ENCODE data around the gene CAB39.

The CAB39 gene

GRCh38 chr2:230821991-230822520, 109.4 kb downstream of the CAB39 start:
- no peak overlapping the region for H3K4me3 ChIP-seq (replicated peaks; ENCODE audit: insufficient read depth, low read length)
- H3K27ac ChIP-seq (replicated peaks): no peak overlapping the region
- peaks cover 3% of the 10 kb centered on the region for H3K27me3 ChIP-seq (ENCODE audit: insufficient read depth, poor library complexity, severe bottlenecking)
- no peak for DNase-seq (ENCODE audit: low read depth in 1 of 2, low spot score in 1 of 2)
- TF ChIP-seq POLR2AphosphoS5 (IDR thresholded peaks at IDR 0.05; ENCODE audit: low read depth): peak; percentile 57; the same call in 1 of the 2 replicates
- TF ChIP-seq GABPA (IDR thresholded peaks at IDR 0.05; ENCODE audit: low read depth): no peak

GRCh38 chr2:230823264-230823964, 110.8 kb downstream of the CAB39 start:
- TF ChIP-seq POLR2AphosphoS5 (IDR thresholded peaks at IDR 0.05; ENCODE audit: low read depth) (no peak), REST (IDR thresholded peaks at IDR 0.05; ENCODE audit: insufficient replicate concordance, low read depth) (no peak), SPI1 (IDR thresholded peaks at IDR 0.05; ENCODE audit: borderline replicate concordance, low read depth) (no peak), CTCF (IDR thresholded peaks at IDR 0.05; ENCODE audit: insufficient read depth, low read length) (no peak), GABPA (IDR thresholded peaks at IDR 0.05; ENCODE audit: low read depth) (no peak)
- H3K4me3 ChIP-seq (replicated peaks; ENCODE audit: insufficient read depth, low read length): no peak overlapping the region
- H3K27ac ChIP-seq (replicated peaks): no peak overlapping the region
- peaks cover 13% of the 10 kb centered on the region for H3K27me3 ChIP-seq (ENCODE audit: insufficient read depth, poor library complexity, severe bottlenecking)
- no peak for DNase-seq (ENCODE audit: low read depth in 1 of 2, low spot score in 1 of 2)

GRCh38 chr2:230824406-230824978, 111.8 kb downstream of the CAB39 start:
- peak; percentile 47 to 74 for DNase-seq (ENCODE audit: low read depth in 1 of 2, low spot score in 1 of 2)
- TF ChIP-seq CTCF (IDR thresholded peaks at IDR 0.05; ENCODE audit: insufficient read depth, low read length) (peak; percentile 15), REST (IDR thresholded peaks at IDR 0.05; ENCODE audit: insufficient replicate concordance, low read depth) (no peak), POLR2AphosphoS5 (IDR thresholded peaks at IDR 0.05; ENCODE audit: low read depth) (no peak), SPI1 (IDR thresholded peaks at IDR 0.05; ENCODE audit: borderline replicate concordance, low read depth) (no peak), GABPA (IDR thresholded peaks at IDR 0.05; ENCODE audit: low read depth) (no peak)
- Histone ChIP-seq H3K4me3 (replicated peaks; ENCODE audit: insufficient read depth, low read length) (no peak overlapping the region), H3K27me3 (ENCODE audit: insufficient read depth, poor library complexity, severe bottlenecking) (peaks cover 14% of the 10 kb centered on the region), H3K27ac (replicated peaks) (no peak overlapping the region)

- no peak for DNase-seq (ENCODE audit: low read depth in 1 of 2, low spot score in 1 of 2)
- Histone ChIP-seq H3K4me3 (replicated peaks; ENCODE audit: insufficient read depth, low read length) (no peak overlapping the region), H3K27me3 (ENCODE audit: insufficient read depth, poor library complexity, severe bottlenecking) (peaks cover 14% of the 10 kb centered on the region), H3K27ac (replicated peaks) (no peak overlapping the region)
- TF ChIP-seq GABPA (IDR thresholded peaks at IDR 0.05; ENCODE audit: low read depth): no peak
- TF ChIP-seq CTCF (IDR thresholded peaks at IDR 0.05; ENCODE audit: insufficient read depth, low read length): no peak
- no peak for TF ChIP-seq POLR2AphosphoS5 (IDR thresholded peaks at IDR 0.05; ENCODE audit: low read depth)
- no peak for TF ChIP-seq SPI1 (IDR thresholded peaks at IDR 0.05; ENCODE audit: borderline replicate concordance, low read depth)
- TF ChIP-seq REST (IDR thresholded peaks at IDR 0.05; ENCODE audit: insufficient replicate concordance, low read depth): no peak
Observed at GRCh38 chr2:230825354-230825753, 112.7 kb downstream of the CAB39 start.
